ENCODE data around the gene CWC27.

CWC27 gene

DNA sequence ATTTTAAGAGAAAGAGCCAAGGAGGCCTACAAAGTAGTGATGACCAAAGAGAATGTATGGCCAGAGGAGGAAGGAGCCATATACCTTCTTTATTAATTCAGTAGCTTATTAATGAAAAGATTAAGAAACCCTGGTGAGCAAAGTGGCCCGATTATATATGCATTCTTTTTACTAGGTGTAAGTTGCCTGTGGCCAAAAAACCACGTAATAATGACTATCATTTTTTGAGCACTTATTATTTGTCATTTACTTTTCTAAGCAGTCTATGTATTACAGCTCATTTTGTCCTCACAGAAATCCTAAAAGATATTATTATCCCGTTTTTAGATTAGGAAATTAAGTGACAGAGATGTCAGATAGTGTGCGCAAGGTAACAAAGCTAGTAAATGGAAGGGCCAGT, 3.0 kb downstream of the CWC27 start:
- WGBS, result 94% methylated on average over 3 of the region's 4 CpGs
- H2BK15ac ChIP-seq (ENCODE audit: low read depth, poor library complexity, severe bottlenecking), result no peak overlapping the region
- no peaks in the 10 kb centered on the region for H3K27me3 ChIP-seq (ENCODE audit: control insufficient read depth in 1 of 2, insufficient read depth in 1 of 2, low read length in 2 of 2)
- no peak overlapping the region for H3K14ac ChIP-seq (ENCODE audit: low read length in 2 of 2)
- H3K9me3 ChIP-seq (ENCODE audit: control insufficient read depth, low read length), result no peaks in the 10 kb centered on the region
- H4K91ac ChIP-seq (ENCODE audit: low read length), result no peak overlapping the region
- H3K23ac ChIP-seq (ENCODE audit: low read length in 2 of 2), result no peak overlapping the region
- H3K36me3 ChIP-seq (ENCODE audit: control insufficient read depth in 1 of 2, insufficient read depth in 2 of 2, low read depth in 1 of 2, low read length in 2 of 2), result peaks cover 0 to 15% of the 10 kb centered on the region in 2 experiments
- H2AK5ac ChIP-seq (ENCODE audit: low read length, severe bottlenecking), result no peak overlapping the region
- peaks cover 10% of the 10 kb centered on the region for H3K79me1 ChIP-seq (replicated peaks; ENCODE audit: low read length, poor library complexity, severe bottlenecking)
- H3K9ac ChIP-seq (ENCODE audit: low read length), result no peak overlapping the region
- no peak overlapping the region for H2BK5ac ChIP-seq (ENCODE audit: low read depth, low read length, poor library complexity, severe bottlenecking)
- H3K4me1 ChIP-seq (ENCODE audit: control insufficient read depth, insufficient read depth, low read depth, low read length), result no peaks in the 10 kb centered on the region
- no peak overlapping the region for H3K4me3 ChIP-seq (ENCODE audit: insufficient read depth in 1 of 2, low read depth in 1 of 2, low read length in 2 of 2)
- H3K4me2 ChIP-seq (ENCODE audit: low read length, poor library complexity, severe bottlenecking), result no peak overlapping the region
- no peak overlapping the region for H4K8ac ChIP-seq (ENCODE audit: low read length)
- DNase-seq, result no peak
- H2BK12ac ChIP-seq (ENCODE audit: low read length in 2 of 2), result no peak overlapping the region
- H2AFZ ChIP-seq (ENCODE audit: low read depth, low read length), result no peak overlapping the region
- no peak overlapping the region for H2BK120ac ChIP-seq (ENCODE audit: low read depth, low read length)
- H3K4ac ChIP-seq (ENCODE audit: low read depth in 1 of 2, low read length in 2 of 2), result no peak overlapping the region
- H3K27ac ChIP-seq (ENCODE audit: low read length, poor library complexity, severe bottlenecking), result no peak overlapping the region
- H3K18ac ChIP-seq (ENCODE audit: low read depth in 1 of 2, low read length in 2 of 2), result no peak overlapping the region

DNA sequence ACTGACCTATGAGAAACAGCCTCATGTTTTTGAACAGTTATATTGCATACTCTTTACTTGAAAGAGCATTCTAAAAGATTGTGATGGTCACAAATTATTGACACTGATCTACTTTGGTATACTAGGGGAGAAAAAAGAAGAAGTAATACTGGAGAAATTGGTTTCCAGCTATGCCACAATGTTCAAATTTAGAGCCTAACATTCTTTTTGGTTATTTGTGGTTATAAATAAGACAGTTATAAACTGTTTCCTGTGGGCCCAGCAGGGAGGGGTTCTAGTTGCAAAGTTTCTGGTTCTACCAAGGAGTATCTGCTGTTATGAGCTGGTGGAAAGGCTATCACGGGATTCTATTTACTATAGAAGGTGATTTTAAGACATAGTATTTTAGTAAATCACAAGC, 4.8 kb downstream of the CWC27 start:
- H3K9ac ChIP-seq (ENCODE audit: low read length), result no peak overlapping the region
- no peak overlapping the region for H2BK12ac ChIP-seq (ENCODE audit: low read length in 2 of 2)
- H3K18ac ChIP-seq (ENCODE audit: low read depth in 1 of 2, low read length in 2 of 2), result no peak overlapping the region
- H3K27me3 ChIP-seq (ENCODE audit: control insufficient read depth in 1 of 2, insufficient read depth in 1 of 2, low read length in 2 of 2), result no peaks in the 10 kb centered on the region
- H3K79me1 ChIP-seq (replicated peaks; ENCODE audit: low read length, poor library complexity, severe bottlenecking), result peaks cover 12% of the 10 kb centered on the region
- H4K8ac ChIP-seq (ENCODE audit: low read length), result no peak overlapping the region
- no peak overlapping the region for H3K27ac ChIP-seq (ENCODE audit: low read length, poor library complexity, severe bottlenecking)
- H3K4ac ChIP-seq (ENCODE audit: low read depth in 1 of 2, low read length in 2 of 2), result no peak overlapping the region
- no peaks in the 10 kb centered on the region for H3K4me1 ChIP-seq (ENCODE audit: control insufficient read depth, insufficient read depth, low read depth, low read length)
- no peak overlapping the region for H2AFZ ChIP-seq (ENCODE audit: low read depth, low read length)
- no peak overlapping the region for H2BK5ac ChIP-seq (ENCODE audit: low read depth, low read length, poor library complexity, severe bottlenecking)
- no peak overlapping the region for H2AK5ac ChIP-seq (ENCODE audit: low read length, severe bottlenecking)
- H3K9me3 ChIP-seq (ENCODE audit: control insufficient read depth, low read length), result no peaks in the 10 kb centered on the region
- H2BK15ac ChIP-seq (ENCODE audit: low read depth, poor library complexity, severe bottlenecking), result no peak overlapping the region
- no peak overlapping the region for H4K91ac ChIP-seq (ENCODE audit: low read length)
- H3K4me3 ChIP-seq (ENCODE audit: insufficient read depth in 1 of 2, low read depth in 1 of 2, low read length in 2 of 2), result no peak overlapping the region
- no peak overlapping the region for H3K23ac ChIP-seq (ENCODE audit: low read length in 2 of 2)
- no peak overlapping the region for H3K4me2 ChIP-seq (ENCODE audit: low read length, poor library complexity, severe bottlenecking)
- no peak for DNase-seq
- WGBS, result no CpG with 5 or more reads among the region's 1 CpG
- no peak overlapping the region for H2BK120ac ChIP-seq (ENCODE audit: low read depth, low read length)
- H3K36me3 ChIP-seq (ENCODE audit: control insufficient read depth in 1 of 2, insufficient read depth in 2 of 2, low read depth in 1 of 2, low read length in 2 of 2), result peaks cover 0 to 15% of the 10 kb centered on the region in 2 experiments
- H3K14ac ChIP-seq (ENCODE audit: low read length in 2 of 2), result no peak overlapping the region

DNA sequence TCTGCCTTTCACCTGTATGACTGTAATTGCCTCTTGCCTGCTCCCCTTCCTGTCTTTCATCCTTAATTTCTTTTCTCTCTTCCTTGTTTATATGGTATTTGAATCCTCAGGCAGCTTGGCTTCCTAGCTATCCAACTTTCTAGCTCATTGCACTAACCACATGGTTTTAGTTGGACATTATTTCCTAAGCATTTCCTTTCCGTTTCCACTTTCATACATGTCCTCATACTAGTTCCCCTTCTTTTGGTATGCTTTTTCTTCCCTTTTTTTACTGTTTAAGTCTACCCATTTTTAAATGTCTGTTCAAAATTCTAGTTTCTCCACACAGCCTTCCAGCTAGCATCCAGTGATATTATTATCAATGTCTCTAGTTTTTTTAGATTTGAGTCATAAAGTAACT, 6.6 kb downstream of the CWC27 start:
- Histone ChIP-seq H4K8ac (ENCODE audit: low read length) (no peak overlapping the region), H2AK5ac (ENCODE audit: low read length, severe bottlenecking) (no peak overlapping the region), H3K36me3 (ENCODE audit: control insufficient read depth in 1 of 2, insufficient read depth in 2 of 2, low read depth in 1 of 2, low read length in 2 of 2) (peaks cover 0 to 15% of the 10 kb centered on the region in 2 experiments), H3K4me3 (ENCODE audit: insufficient read depth in 1 of 2, low read depth in 1 of 2, low read length in 2 of 2) (no peak overlapping the region), H3K23ac (ENCODE audit: low read length in 2 of 2) (no peak overlapping the region), H2BK120ac (ENCODE audit: low read depth, low read length) (no peak overlapping the region), H2BK5ac (ENCODE audit: low read depth, low read length, poor library complexity, severe bottlenecking) (no peak overlapping the region), H3K18ac (ENCODE audit: low read depth in 1 of 2, low read length in 2 of 2) (no peak overlapping the region), H3K9ac (ENCODE audit: low read length) (no peak overlapping the region), H3K9me3 (ENCODE audit: control insufficient read depth, low read length) (no peaks in the 10 kb centered on the region), H3K14ac (ENCODE audit: low read length in 2 of 2) (no peak overlapping the region), H2BK12ac (ENCODE audit: low read length in 2 of 2) (no peak overlapping the region), H2AFZ (ENCODE audit: low read depth, low read length) (no peak overlapping the region), H3K27me3 (ENCODE audit: control insufficient read depth in 1 of 2, insufficient read depth in 1 of 2, low read length in 2 of 2) (no peaks in the 10 kb centered on the region), H3K4me1 (ENCODE audit: control insufficient read depth, insufficient read depth, low read depth, low read length) (no peaks in the 10 kb centered on the region), H3K27ac (ENCODE audit: low read length, poor library complexity, severe bottlenecking) (no peak overlapping the region), H3K79me1 (replicated peaks; ENCODE audit: low read length, poor library complexity, severe bottlenecking) (peaks cover 5% of the 10 kb centered on the region), H2BK15ac (ENCODE audit: low read depth, poor library complexity, severe bottlenecking) (no peak overlapping the region), H3K4me2 (ENCODE audit: low read length, poor library complexity, severe bottlenecking) (no peak overlapping the region), H4K91ac (ENCODE audit: low read length) (no peak overlapping the region), H3K4ac (ENCODE audit: low read depth in 1 of 2, low read length in 2 of 2) (no peak overlapping the region)
- WGBS, result 100% methylated on average over 1 of the region's 1 CpG
- no peak for DNase-seq

DNA sequence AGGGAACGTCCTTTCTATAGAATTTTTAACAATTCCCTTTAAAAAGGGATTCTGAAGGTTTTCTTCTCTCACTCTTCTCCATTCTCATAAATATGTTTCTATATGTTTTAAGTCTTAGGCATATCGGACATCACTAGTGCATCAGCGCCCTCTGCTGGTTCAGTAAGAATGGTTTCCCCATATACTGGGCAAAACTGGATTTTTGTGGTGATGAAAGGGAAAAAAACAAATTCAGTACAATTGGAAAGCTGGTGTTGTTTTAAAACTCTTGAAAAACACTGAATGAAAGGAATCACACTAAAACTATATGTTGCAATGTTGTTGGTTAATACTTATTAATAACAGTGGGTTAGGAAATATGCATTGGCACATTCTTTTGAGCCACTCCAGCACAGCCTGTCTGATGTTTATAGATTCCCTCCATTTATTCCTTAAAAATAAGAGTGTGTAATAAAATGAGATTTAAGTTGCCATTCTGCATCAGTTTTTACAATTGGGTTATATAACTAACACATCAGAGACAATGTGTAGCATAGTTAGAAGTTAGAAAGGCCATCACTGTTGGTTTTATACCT, 15.8 kb downstream of the CWC27 start:
- Histone ChIP-seq H2AK5ac (ENCODE audit: low read length, severe bottlenecking) (no peak overlapping the region), H3K9ac (ENCODE audit: low read length) (no peak overlapping the region), H3K18ac (ENCODE audit: low read depth in 1 of 2, low read length in 2 of 2) (no peak overlapping the region), H3K14ac (ENCODE audit: low read length in 2 of 2) (no peak overlapping the region), H3K4me3 (ENCODE audit: insufficient read depth in 1 of 2, low read depth in 1 of 2, low read length in 2 of 2) (no peak overlapping the region), H2BK120ac (ENCODE audit: low read depth, low read length) (no peak overlapping the region), H3K4me2 (ENCODE audit: low read length, poor library complexity, severe bottlenecking) (no peak overlapping the region), H3K79me1 (replicated peaks; ENCODE audit: low read length, poor library complexity, severe bottlenecking) (peaks cover 2% of the 10 kb centered on the region), H3K9me3 (ENCODE audit: control insufficient read depth, low read length) (no peaks in the 10 kb centered on the region), H3K4me1 (ENCODE audit: control insufficient read depth, insufficient read depth, low read depth, low read length) (no peaks in the 10 kb centered on the region), H2BK15ac (ENCODE audit: low read depth, poor library complexity, severe bottlenecking) (no peak overlapping the region), H3K23ac (ENCODE audit: low read length in 2 of 2) (no peak overlapping the region), H3K4ac (ENCODE audit: low read depth in 1 of 2, low read length in 2 of 2) (no peak overlapping the region), H3K27me3 (ENCODE audit: control insufficient read depth in 1 of 2, insufficient read depth in 1 of 2, low read length in 2 of 2) (no peaks in the 10 kb centered on the region), H3K36me3 (ENCODE audit: control insufficient read depth in 1 of 2, insufficient read depth in 2 of 2, low read depth in 1 of 2, low read length in 2 of 2) (peaks cover 0 to 11% of the 10 kb centered on the region in 2 experiments), H2BK12ac (ENCODE audit: low read length in 2 of 2) (no peak overlapping the region), H3K27ac (ENCODE audit: low read length, poor library complexity, severe bottlenecking) (no peak overlapping the region), H4K8ac (ENCODE audit: low read length) (no peak overlapping the region), H4K91ac (ENCODE audit: low read length) (no peak overlapping the region), H2AFZ (ENCODE audit: low read depth, low read length) (no peak overlapping the region), H2BK5ac (ENCODE audit: low read depth, low read length, poor library complexity, severe bottlenecking) (no peak overlapping the region)
- 9% methylated on average over 2 of the region's 3 CpGs for WGBS
- DNase-seq, result peak; percentile 80

All from mesenchymal stem cell (in vitro differentiated cells and primary cell).